SK-N-SH (cell line): ENCODE measurements around the gene AGRN. TPM values are rescaled to one million over a fixed set of nuclear protein-coding genes. Genes with fewer than 3 reads are reported as not detected.

Experiments used
- CTCF ChIA-PET: fragments of 300-600, 350-600 bp; formaldehyde crosslinking; extraction: SDS; loops from one replicate; lab custom pipeline; 2021; lab: Yijun Ruan, JAX
- POLR2A ChIA-PET: fragments of 350-600 bp; sonication (Branson Sonifier 250); formaldehyde crosslinking; extraction: SDS; loops from one replicate; lab custom pipeline; 2020; ENCODE audit warnings: antibody characterized with exemption, inconsistent platforms; lab: Yijun Ruan, JAX
- DNase-seq: peaks from one replicate; pipeline ENCODE4 v3.0.0; 2012
- H2AFZ ChIP-seq: fragments of 200-600 bp; sonication (generic); 2 replicates; pipeline ENCODE4 v1.8.1; 2016; ENCODE audit warnings: antibody characterized with exemption, mild to moderate bottlenecking, low read depth
- H3F3A ChIP-seq: fragments of 200-600 bp; sonication (generic); replicated peaks from 2 replicates; pipeline ENCODE3; 2016; ENCODE audit warnings: antibody characterized with exemption, mild to moderate bottlenecking; ENCODE audit not compliant: insufficient read depth
- H3K27ac ChIP-seq, 2 experiments: fragments of 200-500 bp in 1 of 2; fragments of 200-600 bp in 1 of 2; sonication (Bioruptor generic) in 1 of 2; sonication (generic), shearing (Covaris generic) in 1 of 2; 2 replicates each; pipeline versions ENCODE4 v1.5.1 to v1.6.1; 2014 to 2016; ENCODE audit warnings: low read depth in 2 of 2, inconsistent platforms in 1 of 2, low read length in 1 of 2, mild to moderate bottlenecking in 1 of 2, mixed read lengths in 1 of 2
- H3K27me3 ChIP-seq: fragments of 200-600 bp; sonication (generic), shearing (Covaris generic); 2 replicates; pipeline ENCODE4 v1.6.1; 2016; ENCODE audit warnings: mixed run types; ENCODE audit not compliant: insufficient read depth
- H3K36me3 ChIP-seq, 2 experiments: fragments of 200-500 bp in 1 of 2; fragments of 200-600 bp in 1 of 2; sonication (Bioruptor generic) in 1 of 2; sonication (generic) in 1 of 2; replicated peaks in 1 of 2; 2 replicates each; pipeline versions ENCODE3 to v1.5.1; 2014 to 2016; ENCODE audit warnings: low read length in 1 of 2, mild to moderate bottlenecking in 1 of 2; ENCODE audit not compliant: insufficient read depth in 2 of 2, control insufficient read depth in 1 of 2
- H3K4me1 ChIP-seq, 2 experiments: fragments of 200-500 bp in 1 of 2; fragments of 200-600 bp in 1 of 2; sonication (Bioruptor generic) in 1 of 2; sonication (generic), shearing (Covaris generic) in 1 of 2; 2 replicates each; pipeline versions ENCODE4 v1.5.1 to v1.6.1; 2014 to 2016; ENCODE audit warnings: low read depth in 1 of 2, low read length in 1 of 2, mixed run types in 1 of 2; ENCODE audit not compliant: insufficient read depth in 2 of 2, control insufficient read depth in 1 of 2
- H3K4me2 ChIP-seq: fragments of 200-600 bp; sonication (generic), shearing (Covaris generic); 2 replicates; pipeline ENCODE4 v1.6.1; 2017; ENCODE audit warnings: mixed run types
- H3K4me3 ChIP-seq, 2 experiments: fragments of 200-500 bp in 1 of 2; fragments of 200-600 bp in 1 of 2; sonication (Bioruptor generic) in 1 of 2; sonication (generic), shearing (Covaris generic) in 1 of 2; 2 replicates each; pipeline versions ENCODE4 v1.5.1 to v1.8.1; 2014 to 2016; ENCODE audit warnings: low read depth in 2 of 2, inconsistent platforms in 1 of 2, low read length in 1 of 2, mild to moderate bottlenecking in 1 of 2, mixed read lengths in 1 of 2, moderate library complexity in 1 of 2
- H3K79me2 ChIP-seq: fragments of 200-600 bp; sonication (generic); 2 replicates; pipeline ENCODE4 v1.8.1; 2017; ENCODE audit warnings: mild to moderate bottlenecking; ENCODE audit not compliant: insufficient read depth
- H3K9ac ChIP-seq: fragments of 200-600 bp; sonication (generic); 2 replicates; pipeline ENCODE4 v1.6.1; 2017; ENCODE audit warnings: mixed run types
- H3K9me2 ChIP-seq: fragments of 200-600 bp; sonication (generic); 2 replicates; pipeline ENCODE4 v1.6.1; 2017; ENCODE audit warnings: mixed run types
- H3K9me3 ChIP-seq: fragments of 200-600 bp; sonication (generic); 2 replicates; pipeline ENCODE4 v1.6.1; 2017; ENCODE audit warnings: mixed run types, mild to moderate bottlenecking, moderate library complexity
- H4K20me1 ChIP-seq: fragments of 200-600 bp; sonication (generic); 2 replicates; pipeline ENCODE4 v1.6.1; 2017; ENCODE audit warnings: mild to moderate bottlenecking, mixed run types; ENCODE audit not compliant: insufficient read depth
- CHD2 ChIP-seq: fragments of 150-350 bp; IDR thresholded peaks from 2 replicates; pipeline ENCODE4 v1.6.1; 2018; ENCODE audit warnings: low read length; ENCODE audit not compliant: partially characterized antibody
- CTCF ChIP-seq: fragments of 200-600 bp; sonication (generic); IDR thresholded peaks from 2 replicates; pipeline ENCODE4 v1.6.1; 2017; ENCODE audit warnings: antibody characterized with exemption, mild to moderate bottlenecking, moderate library complexity
- GABPA ChIP-seq: IDR thresholded peaks from 2 replicates; pipeline ENCODE4 v1.4.0; 2012; ENCODE audit warnings: low read depth, mild to moderate bottlenecking
- NFIC ChIP-seq: IDR thresholded peaks from 2 replicates; pipeline ENCODE4 v1.4.0; 2012; ENCODE audit warnings: borderline replicate concordance
- USF1 ChIP-seq: IDR thresholded peaks from 2 replicates; pipeline ENCODE4 v1.4.0; 2012; ENCODE audit warnings: low read depth, borderline replicate concordance
- WGBS: methylation state at CpG from one replicate; pipeline ENCODE4 v1.1.6; 2017; ENCODE audit warnings: low lambda C conversion rate; 5-methylcytosine and 5-hydroxymethylcytosine counted together
- polyA plus RNA-seq, 3 experiments: library from polyadenylated mRNA; depleted of rRNA; stranded (reverse); fragments of >200 nt; gene quantifications; 2 replicates each; pipeline ENCODE4 v1.2.3, GENCODE V29; 2012

The AGRN gene
- polyA plus RNA-seq, 1 of the 3 experiments (the other 2 are of a cell fraction) = 31.6 TPM

- Histone ChIP-seq H3K27ac (no peak overlapping the region), H3F3A (peaks cover 9% of the 10 kb centered on the region), H3K79me2 (no peaks in the 10 kb centered on the region), H3K4me3 (peak overlapping the region in 1 of 2 experiments; percentile 24; a peak in 1 of 4 replicates), H3K9me2 (no peaks in the 10 kb centered on the region), H2AFZ (no peak overlapping the region), H3K9ac (no peak overlapping the region), H3K27me3 (0 out of 2 replicates have a peak, but pooled peaks cover 12% of the 10 kb centered on the region), H3K4me1 (peaks cover 0 to 7% of the 10 kb centered on the region in 2 experiments; a peak in 1 of 4 replicates)
- DNase-seq = no peak
- WGBS = 27% methylated on average over 16 of the region's 32 CpGs
- ChIA-PET POLR2A (no interaction called here), CTCF (interaction anchor here (1.1 to 15.4 kb wide), 4 partner anchors 8 to 85 kb away, joined by 3 to 216 read pairs (median 4); partner anchors contain the start of gene PERM1)
- TF ChIP-seq CHD2 = no peak
- TF ChIP-seq, all 33 proteins: peak for 0
- H4K20me1 ChIP-seq = peaks cover 6% of the 10 kb centered on the region; the same call in 1 of the 2 replicates
- H3K36me3 ChIP-seq = no peaks in the 10 kb centered on the region
- no peak overlapping the region for H3K4me2 ChIP-seq
- no peaks in the 10 kb centered on the region for H3K9me3 ChIP-seq
Observed at GRCh38 chr1:1067860-1068516, 48.1 kb downstream of the AGRN start.

GRCh38 chr1:1068517-1069055, 48.7 kb downstream of the AGRN start:
- H3K9me2 ChIP-seq = no peaks in the 10 kb centered on the region
- no peaks in the 10 kb centered on the region for H3K79me2 ChIP-seq
- 8% methylated on average over 27 of the region's 55 CpGs for WGBS
- DNase-seq = no peak
- no peak overlapping the region for H2AFZ ChIP-seq
- H3K27me3 ChIP-seq = 0 out of 2 replicates have a peak, but pooled peaks cover 12% of the 10 kb centered on the region
- POLR2A ChIA-PET = no interaction called here
- no peaks in the 10 kb centered on the region for H3K9me3 ChIP-seq
- peaks cover 6% of the 10 kb centered on the region; the same call in 1 of the 2 replicates for H4K20me1 ChIP-seq
- peaks cover 0 to 7% of the 10 kb centered on the region in 2 experiments; a peak in 1 of 4 replicates for H3K4me1 ChIP-seq
- no peak overlapping the region for H3K4me2 ChIP-seq
- no peaks in the 10 kb centered on the region for H3K36me3 ChIP-seq
- CTCF ChIA-PET = interaction anchor here (1.1 to 15.4 kb wide), 3 partner anchors 9 to 85 kb away, joined by 3 to 216 read pairs (median 5); partner anchors contain the start of gene PERM1
- peaks cover 9% of the 10 kb centered on the region for H3F3A ChIP-seq
- peak overlapping the region in 1 of 2 experiments; percentile 24; a peak in 2 of 4 replicates for H3K4me3 ChIP-seq
- H3K9ac ChIP-seq = no peak overlapping the region
- TF ChIP-seq USF1 = no peak
- no peak for TF ChIP-seq NFIC
- no peak for TF ChIP-seq CTCF
- TF ChIP-seq GABPA = no peak
- H3K27ac ChIP-seq = no peak overlapping the region
